K562 (cell line): ENCODE results near the gene ID2. TPM values are rescaled to one million over a fixed set of nuclear protein-coding genes. Genes with fewer than 3 reads are reported as not detected.

Experiments
- BCOR ChIP-seq: fragments of 450-650 bp; IDR thresholded peaks from 2 replicates; pipeline ENCODE4 v1.6.1; 2016
- CBFA2T2 ChIP-seq: fragments of 450-650 bp; conservative IDR thresholded peaks from 2 replicates; pipeline ENCODE4 v1.6.1; 2017; ENCODE audit warnings: mild to moderate bottlenecking
- CBFB ChIP-seq: sonication (generic); formaldehyde crosslinking; IDR thresholded peaks from 2 replicates; pipeline ENCODE4 v1.4.0; 2020; ENCODE audit warnings: mild to moderate bottlenecking, missing genetic modification reagents
- CCNT2 ChIP-seq: IDR thresholded peaks from 2 replicates; pipeline ENCODE4 v1.6.1; 2011; ENCODE audit warnings: borderline replicate concordance, low read depth, mild to moderate bottlenecking, moderate library complexity, mixed read lengths, low read length; ENCODE audit not compliant: insufficient read length; ENCODE audit errors: extremely low read depth
- CTBP1 ChIP-seq: fragments of 450-650 bp; IDR thresholded peaks from 2 replicates; pipeline ENCODE4 v1.6.1; 2016; ENCODE audit warnings: borderline replicate concordance
- EP300 ChIP-seq: IDR thresholded peaks from 2 replicates; pipeline ENCODE4 v1.6.1; 2012; ENCODE audit warnings: low read length, improper control_type of control experiment
- HNRNPH1 ChIP-seq: fragments of 200-400 bp; formaldehyde crosslinking; optimal IDR thresholded peaks from 2 replicates; pipeline ENCODE3; 2017; ENCODE audit warnings: low read depth, mild to moderate bottlenecking, low read length, moderate library complexity
- NCOA1 ChIP-seq: fragments of 450-650 bp; IDR thresholded peaks from 2 replicates; pipeline ENCODE4 v1.6.1; 2016; ENCODE audit warnings: low read depth
- NCOA6 ChIP-seq: fragments of 450-650 bp; IDR thresholded peaks from 2 replicates; pipeline ENCODE4 v1.6.1; 2017; ENCODE audit warnings: mild to moderate bottlenecking
- POLR2H ChIP-seq: IDR thresholded peaks from 2 replicates; pipeline ENCODE4 v1.6.1; 2016; ENCODE audit warnings: missing genetic modification characterization, low read depth, mild to moderate bottlenecking, control low read depth, missing compliant biosample characterization, moderate library complexity
- POU5F1 ChIP-seq: fragments of 150-350 bp; IDR thresholded peaks from 2 replicates; pipeline ENCODE4 v1.6.1; 2014; ENCODE audit warnings: borderline replicate concordance, low read length, low read depth, mild to moderate bottlenecking; ENCODE audit not compliant: partially characterized antibody
- PPARD ChIP-seq: fragments of 250-450 bp; sonication (Bioruptor Pico); IDR thresholded peaks from 2 replicates; pipeline ENCODE4 v1.8.0; 2022; ENCODE audit warnings: inconsistent platforms, mild to moderate bottlenecking, moderate library complexity
- PREB ChIP-seq: sonication (generic); formaldehyde crosslinking; IDR thresholded peaks from 2 replicates; pipeline ENCODE4 v1.8.1; 2023; ENCODE audit warnings: mild to moderate bottlenecking, missing genetic modification reagents
- RBM34 ChIP-seq: fragments of 200-400 bp; formaldehyde crosslinking; IDR thresholded peaks from 2 replicates; pipeline ENCODE4 v1.6.1; 2018; ENCODE audit warnings: low read length, borderline replicate concordance; ENCODE audit not compliant: insufficient read depth
- SMARCA5 ChIP-seq: fragments of 450-650 bp; IDR thresholded peaks from 2 replicates; pipeline ENCODE4 v1.6.1; 2016
- TEAD2 ChIP-seq: fragments of 450-650 bp; IDR thresholded peaks from 2 replicates; pipeline ENCODE4 v1.6.1; 2016; ENCODE audit warnings: missing genetic modification characterization, control low read depth, missing compliant biosample characterization
- THRA ChIP-seq: fragments of 450-650 bp; IDR thresholded peaks from 2 replicates; pipeline ENCODE4 v1.6.1; 2017; ENCODE audit warnings: mild to moderate bottlenecking, moderate library complexity
- THRAP3 ChIP-seq: fragments of 450-650 bp; IDR thresholded peaks from 2 replicates; pipeline ENCODE4 v1.6.1; 2016; ENCODE audit warnings: mild to moderate bottlenecking, inconsistent platforms, borderline replicate concordance
- ZFP1 ChIP-seq: fragments of 450-650 bp; formaldehyde crosslinking; IDR thresholded peaks from 2 replicates; pipeline ENCODE4 v1.4.0; 2020; ENCODE audit warnings: mild to moderate bottlenecking, mixed read lengths
- ZNF165 ChIP-seq: fragments of 250-450 bp; sonication (Bioruptor Pico); IDR thresholded peaks from 2 replicates; pipeline ENCODE4 v1.4.0; 2020; ENCODE audit warnings: borderline replicate concordance
- ZNF197 ChIP-seq: fragments of 200-800 bp; sonication (Bioruptor generic); IDR thresholded peaks from 2 replicates; pipeline ENCODE4 v1.6.1; 2016; ENCODE audit warnings: low read depth, missing genetic modification characterization, missing compliant biosample characterization
- ZNF274 ChIP-seq: IDR thresholded peaks from 2 replicates; pipeline ENCODE4 v1.6.1; 2011; ENCODE audit warnings: low read depth, mild to moderate bottlenecking, low read length, moderate library complexity, borderline replicate concordance
- ZNF324 ChIP-seq: fragments of 250-450 bp; sonication (Bioruptor Pico); IDR thresholded peaks from 2 replicates; pipeline ENCODE4 v1.4.0; 2020; ENCODE audit warnings: mild to moderate bottlenecking
- ZNF436 ChIP-seq: fragments of 250-450, 450-650 bp; sonication (Bioruptor Pico); formaldehyde crosslinking; IDR thresholded peaks from 2 replicates; pipeline ENCODE4 v1.7.0; 2020; ENCODE audit warnings: mild to moderate bottlenecking
- polyA plus RNA-seq, 8 experiments: library from polyadenylated mRNA; depleted of rRNA in 4 of 8; stranded (reverse) in 5 of 8; unstranded in 3 of 8; fragments of >200 nt; fragmentation: Nextera tagmentation in 2 of 8; fragmentation: Illumina TruSeq in 1 of 8; extraction: Ambion mirVana in 2 of 8; extraction: Trizol in 1 of 8; gene quantifications; 2 replicates each; pipeline versions ENCODE4 v1.2.1 to v1.2.3, GENCODE V29; 2011 to 2014; ENCODE audit warnings: inconsistent platforms in 1 of 8, missing spikeins in 1 of 8
- total RNA-seq, 7 experiments: library from RNA; depleted of rRNA in 6 of 7; stranded (reverse); fragments of >200 nt in 6 of 7; fragmentation: Illumina TruSeq in 2 of 7; extraction: Trizol in 2 of 7; gene quantifications; 2 replicates each; pipeline versions ENCODE4 v1.2.1 to v1.2.3, GENCODE V29; 2011 to 2021; ENCODE audit warnings: low replicate concordance in 1 of 7

The ID2 gene
- total and polyA plus RNA-seq, 9 of the 15 experiments (the other 6 are each of a cell fraction or from before 2014, with no cell fraction given): 8.0 to 35.7 (median 16.6) TPM

GRCh38 chr2:8684878-8685696, 3.2 kb downstream of the ID2 start (continued):
- TF ChIP-seq PREB (CRISPR knock-in tag): no peak
- TF ChIP-seq THRAP3: no peak
- TF ChIP-seq NCOA6: no peak
- TF ChIP-seq BCOR: 0 out of 2 replicates have a peak, but pooled peaks have one; percentile 20
- TF ChIP-seq RBM34: no peak
- no peak for TF ChIP-seq CBFB
- TF ChIP-seq ZFP1 (CRISPR knock-in tag): peak; percentile 70; the same call in 1 of the 2 replicates
- TF ChIP-seq CBFA2T2: no peak
- no peak for TF ChIP-seq PPARD
- TF ChIP-seq POLR2H (tag): no peak
- no peak for TF ChIP-seq POU5F1
- peak; percentile 32 for TF ChIP-seq CCNT2
- TF ChIP-seq SMARCA5: no peak
- TF ChIP-seq ZNF324 (CRISPR knock-in tag): no peak
- no peak for TF ChIP-seq EP300
- no peak; the same call in 1 of the 2 replicates for TF ChIP-seq CTBP1
- TF ChIP-seq HNRNPH1: no peak
- no peak for TF ChIP-seq THRA
- no peak for TF ChIP-seq TEAD2 (tag)
- no peak for TF ChIP-seq NCOA1
- TF ChIP-seq ZNF436 (CRISPR knock-in tag): no peak
- TF ChIP-seq ZNF165 (CRISPR knock-in tag): no peak
- no peak for TF ChIP-seq ZNF197
- TF ChIP-seq ZNF274: no peak
